HCT116 (cell line): ENCODE data around the gene GRK1. TPM values are rescaled to one million over a fixed set of nuclear protein-coding genes. Genes with fewer than 3 reads are reported as not detected.

ENCODE experiments used
- ATAC-seq: fragments of 200-7000 bp; cut with Tn5 transposase; 2 replicates; pipeline ENCODE4 v1.9.1; 2020; ENCODE audit warnings: mild to moderate bottlenecking, moderate library complexity
- BruUV-seq: library from RNA; stranded (reverse); fragments of 400-500 nt; replicated peaks from 2 replicates; lab custom pipeline; 2021; lab: Mats Ljungman, UMichigan
- CTCF ChIA-PET: fragments of 300-600 bp; sonication (Branson Sonifier 250); formaldehyde crosslinking; loops from one replicate; lab custom pipeline; 2021; ENCODE audit warnings: antibody characterized with exemption; lab: Charles Lee
- POLR2A ChIA-PET: fragments of 300-600, 350-600 bp; sonication (Branson Sonifier 250); formaldehyde crosslinking; loops from one replicate; lab custom pipeline; 2021; ENCODE audit warnings: antibody characterized with exemption; lab: Charles Lee
- RAD21 ChIA-PET, 2 experiments: fragments of 300-600 bp; sonication (Branson Sonifier 250); formaldehyde crosslinking; loops; one replicate each; lab custom pipeline; 2023; ENCODE audit warnings: low total read pairs in 2 of 2; ENCODE audit not compliant: uncharacterized antibody in 2 of 2, unreplicated experiment in 2 of 2, low non-redundant PET in 1 of 2; lab: Charles Lee
- DNase-seq: peaks from one replicate; pipeline ENCODE4 v3.0.0-alpha.2; 2010; ENCODE audit warnings: low read depth, low spot score
- H2AFZ ChIP-seq: fragments of 200-600 bp; shearing (Covaris generic), sonication (generic); 2 replicates; pipeline ENCODE4 v1.6.1; 2017; ENCODE audit warnings: low read depth, mixed run types, mixed read lengths, antibody characterized with exemption, low read length; ENCODE audit not compliant: poor library complexity, severe bottlenecking
- H3K27ac ChIP-seq: 2 replicates; pipeline ENCODE4 v1.5.1; 2012; ENCODE audit warnings: low read depth, low read length
- H3K27me3 ChIP-seq: fragments of 200-600 bp; sonication (generic); 2 replicates; pipeline ENCODE4 v1.6.1; 2016; ENCODE audit warnings: mixed run types, low read length, mixed read lengths; ENCODE audit not compliant: insufficient read depth
- H3K36me3 ChIP-seq, 2 experiments: fragments of 200-500 bp in 1 of 2; fragments of 200-600 bp in 1 of 2; sonication (Bioruptor generic) in 1 of 2; sonication (generic) in 1 of 2; 2 replicates each; pipeline versions ENCODE4 v1.5.1 to v1.6.1; 2014 to 2016; ENCODE audit warnings: low read length in 2 of 2, inconsistent platforms in 1 of 2, mixed read lengths in 1 of 2, mixed run types in 1 of 2; ENCODE audit not compliant: insufficient read depth in 2 of 2, control insufficient read depth in 1 of 2
- H3K4me1 ChIP-seq, 2 experiments: fragments of 200-600 bp in 1 of 2; sonication (generic) in 1 of 2; 2 replicates each; pipeline versions ENCODE4 v1.5.1 to v1.6.1; 2012 to 2017; ENCODE audit warnings: low read length in 2 of 2, inconsistent platforms in 1 of 2, mild to moderate bottlenecking in 1 of 2, mixed read lengths in 1 of 2, mixed run types in 1 of 2, moderate library complexity in 1 of 2; ENCODE audit not compliant: insufficient read depth in 2 of 2, control insufficient read depth in 1 of 2
- H3K4me2 ChIP-seq: fragments of 200-600 bp; sonication (generic); 2 replicates; pipeline ENCODE4 v1.6.1; 2017; ENCODE audit warnings: mixed run types, low read length, mixed read lengths
- H3K4me3 ChIP-seq, 2 experiments: fragments of 200-600 bp in 1 of 2; sonication (generic) in 1 of 2; replicated peaks in 1 of 2; 2 replicates each; pipeline ENCODE4 v1.5.1; 2011 to 2016; ENCODE audit warnings: low read length in 2 of 2, control low read depth in 1 of 2, low read depth in 1 of 2, mild to moderate bottlenecking in 1 of 2, mixed read lengths in 1 of 2, mixed run types in 1 of 2
- H3K79me2 ChIP-seq: fragments of 200-600 bp; sonication (generic); 2 replicates; pipeline ENCODE4 v1.6.1; 2017; ENCODE audit warnings: mild to moderate bottlenecking, mixed run types, low read length, moderate library complexity, mixed read lengths; ENCODE audit not compliant: insufficient read depth
- H3K9ac ChIP-seq: fragments of 200-600 bp; sonication (generic); 2 replicates; pipeline ENCODE4 v1.6.1; 2016; ENCODE audit warnings: low read length, mixed read lengths
- H3K9me2 ChIP-seq: fragments of 200-600 bp; sonication (generic), shearing (Covaris generic); 2 replicates; pipeline ENCODE4 v1.6.1; 2017; ENCODE audit warnings: mixed run types, mild to moderate bottlenecking, moderate library complexity; ENCODE audit not compliant: insufficient read depth
- H3K9me3 ChIP-seq, 2 experiments: fragments of 200-500 bp in 1 of 2; fragments of 200-600 bp in 1 of 2; sonication (Bioruptor generic) in 1 of 2; sonication (generic) in 1 of 2; 2 replicates each; pipeline ENCODE4 v1.6.1; 2014 to 2017; ENCODE audit warnings: low read length in 2 of 2, mixed read lengths in 2 of 2, inconsistent platforms in 1 of 2, low read depth in 1 of 2, mild to moderate bottlenecking in 1 of 2, mixed run types in 1 of 2, moderate library complexity in 1 of 2; ENCODE audit not compliant: control insufficient read depth in 1 of 2, insufficient read depth in 1 of 2
- H4K20me1 ChIP-seq: fragments of 200-600 bp; sonication (generic), shearing (Covaris generic); 2 replicates; pipeline ENCODE4 v1.6.1; 2017; ENCODE audit warnings: mixed run types, mild to moderate bottlenecking, moderate library complexity; ENCODE audit not compliant: insufficient read depth
- CEBPB ChIP-seq: IDR thresholded peaks from 2 replicates; pipeline ENCODE4 v1.6.1; 2012; ENCODE audit warnings: low read depth
- CTCF ChIP-seq, 3 experiments: fragments of 200-600 bp in 1 of 3; sonication (generic) in 1 of 3; IDR thresholded peaks in 2 of 3; conservative IDR thresholded peaks in 1 of 3; 2 replicates each; pipeline ENCODE4 v1.5.1; 2012 to 2017; ENCODE audit warnings: low read depth in 2 of 3, low read length in 2 of 3, antibody characterized with exemption in 1 of 3, borderline replicate concordance in 1 of 3, control low read depth in 1 of 3, mild to moderate bottlenecking in 1 of 3, mixed read lengths in 1 of 3, mixed run types in 1 of 3, moderate library complexity in 1 of 3; ENCODE audit not compliant: insufficient read depth in 1 of 3
- ELF1 ChIP-seq: IDR thresholded peaks from 2 replicates; pipeline ENCODE4 v1.6.1; 2012; ENCODE audit warnings: low read depth, borderline replicate concordance
- FOSL1 ChIP-seq: IDR thresholded peaks from 2 replicates; pipeline ENCODE4 v1.6.1; 2012; ENCODE audit warnings: low read depth
- JUND ChIP-seq: IDR thresholded peaks from 2 replicates; pipeline ENCODE4 v1.6.1; 2012
- MAX ChIP-seq: IDR thresholded peaks from 2 replicates; pipeline ENCODE4 v1.6.1; 2012
- POLR2AphosphoS5 ChIP-seq: IDR thresholded peaks from 2 replicates; pipeline ENCODE4 v1.6.1; 2011; ENCODE audit warnings: mild to moderate bottlenecking, low read depth, low read length, moderate library complexity
- RAD21 ChIP-seq: IDR thresholded peaks from 2 replicates; pipeline ENCODE4 v1.6.1; 2012; ENCODE audit warnings: low read depth, mild to moderate bottlenecking
- SIN3A ChIP-seq: IDR thresholded peaks from 2 replicates; pipeline ENCODE4 v1.6.1; 2012; ENCODE audit warnings: low read depth
- SRF ChIP-seq: IDR thresholded peaks from 2 replicates; pipeline ENCODE4 v1.6.1; 2012; ENCODE audit warnings: low read depth
- TCF7L2 ChIP-seq: IDR thresholded peaks from 2 replicates; pipeline ENCODE4 v1.7.0; 2011; ENCODE audit warnings: borderline replicate concordance, inconsistent platforms; ENCODE audit not compliant: insufficient read depth, insufficient read length; ENCODE audit errors: extremely low read depth
- ZBTB33 ChIP-seq: IDR thresholded peaks from 2 replicates; pipeline ENCODE4 v1.6.1; 2011; ENCODE audit warnings: mild to moderate bottlenecking, low read length, moderate library complexity; ENCODE audit not compliant: insufficient replicate concordance; ENCODE audit errors: extremely low read depth
- ZFX ChIP-seq: fragments of 450-650 bp; IDR thresholded peaks from 2 replicates; pipeline ENCODE4 v1.6.1; 2017
- intact Hi-C: fragments of 100-400 bp; cut with micrococcal nuclease; formaldehyde crosslinking; loops from 2 replicates; pipeline ENCODE4 v1.10.0; 2022
- total RNA-seq: library from RNA; stranded (reverse); gene quantifications from one replicate; pipeline ENCODE4 v1.2.1, GENCODE V29; 2021; ENCODE audit not compliant: unreplicated experiment

The GRK1 gene
- total RNA-seq, 1 experiment from 2014 or later: not detected

DNA sequence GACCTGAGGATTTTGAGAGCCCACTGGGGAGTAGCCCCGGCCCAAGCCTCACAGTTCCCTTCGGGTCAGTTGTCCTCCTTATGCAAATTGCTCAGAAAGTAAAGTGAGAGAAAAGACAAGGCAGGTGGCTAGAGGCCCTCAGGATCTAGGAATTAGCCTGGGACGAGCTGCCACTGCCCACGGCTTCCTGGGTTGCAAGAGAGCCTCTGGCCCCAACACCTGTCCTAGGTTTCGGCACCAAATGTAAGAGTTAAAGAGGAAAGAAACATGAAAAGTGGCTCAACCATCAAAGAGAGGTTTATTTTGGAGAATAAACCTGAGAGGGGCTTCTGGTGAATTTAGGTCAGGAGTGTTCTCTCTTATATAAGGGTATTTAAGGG is 117.6 kb downstream of the GRK1 start:
- peak; percentile 55 for ATAC-seq
- no TSS peak for BruUV-seq
- Histone ChIP-seq H3K9me3 (no peaks in the 10 kb centered on the region), H3K9ac (no peak overlapping the region), H3K9me2 (no peaks in the 10 kb centered on the region), H3K27me3 (no peaks in the 10 kb centered on the region), H3K27ac (no peak overlapping the region), H4K20me1 (no peaks in the 10 kb centered on the region), H3K4me2 (peak overlapping the region; percentile 59), H3K4me1 (peaks cover 12 to 16% of the 10 kb centered on the region in 2 experiments), H3K4me3 (no peak overlapping the region), H2AFZ (no peak overlapping the region), H3K36me3 (no peaks in the 10 kb centered on the region), H3K79me2 (no peaks in the 10 kb centered on the region)
- RAD21 ChIA-PET: no interaction called here
- intact Hi-C loops: no loop called here
- no peak for TF ChIP-seq FOSL1
- no peak for TF ChIP-seq ZFX
- TF ChIP-seq CTCF (IDR thresholded peaks at IDR 0.05 in 2 of 3, conservative IDR thresholded peaks at IDR 0.05 in 1 of 3; ENCODE audit: borderline replicate concordance in 1 of 3, insufficient read depth in 1 of 3, low read depth in 2 of 3, low read length in 2 of 3): no peak
- TF ChIP-seq ELF1: no peak
- TF ChIP-seq SRF: no peak
- TF ChIP-seq RAD21: no peak
- TF ChIP-seq ZBTB33: no peak
- no peak for TF ChIP-seq MAX
- TF ChIP-seq SIN3A: no peak
- TF ChIP-seq TCF7L2: no peak
- no peak for TF ChIP-seq JUND
- TF ChIP-seq CEBPB: no peak
- no peak for TF ChIP-seq POLR2AphosphoS5
- CTCF ChIA-PET: no interaction called here
- POLR2A ChIA-PET: no interaction called here
- DNase-seq: no peak
